NCI-H2029 (cell line): ENCODE measurements around the gene TMEM190.
"Not testable (repeated sequence)": the region's sequence is repeated elsewhere in the genome, so short reads cannot be mapped to it uniquely, and the experiment has no call there.

Experiments used
- DNase-seq: peaks from one replicate; lab custom pipeline; 2025; lab: John Stamatoyannopoulos, UW

Gene TMEM190

DNA sequence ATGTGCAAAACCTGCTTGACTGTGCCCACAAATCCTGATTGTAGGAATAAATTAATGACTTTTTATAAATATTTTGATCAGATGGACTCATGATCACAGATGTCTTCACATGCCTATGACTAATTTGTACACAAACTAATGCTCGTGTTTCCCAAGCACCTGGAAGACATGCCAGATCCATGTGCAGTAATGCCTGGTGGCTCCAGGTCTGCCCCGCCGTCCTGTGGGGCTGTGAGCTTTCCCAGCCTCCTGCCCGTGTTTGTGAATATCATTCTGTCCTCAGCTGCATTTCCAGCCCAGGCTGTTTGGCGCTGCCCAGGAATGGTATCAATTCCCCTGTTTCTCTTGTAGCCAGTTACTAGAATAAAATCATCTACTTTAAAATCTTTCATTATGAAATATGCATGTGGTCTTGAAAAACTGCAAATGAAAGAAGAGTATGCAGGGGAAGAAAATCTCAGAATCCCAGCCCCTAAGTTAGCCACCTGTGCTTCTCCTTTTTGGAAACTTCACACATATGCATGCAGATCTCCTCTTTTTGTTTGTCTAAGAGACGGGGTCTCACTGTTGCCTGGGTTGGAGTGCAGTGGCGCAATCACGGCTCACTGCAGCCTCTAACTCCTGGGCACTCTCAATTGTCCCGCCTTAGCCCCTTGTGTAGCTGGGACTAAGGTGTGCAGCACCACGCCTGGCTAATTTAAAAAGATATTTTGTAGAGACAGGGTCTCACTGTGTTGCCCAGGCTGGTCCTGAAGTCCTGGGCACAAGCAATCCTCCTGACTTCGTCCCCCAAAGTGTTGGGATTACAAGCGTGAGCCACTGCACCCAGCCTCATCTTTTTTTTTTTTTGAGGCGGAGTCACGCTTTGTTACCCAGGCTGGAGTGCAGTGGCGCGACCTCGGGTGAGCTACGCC lies 15.3 kb downstream of the TMEM190 start:
- DNase-seq = no peak

DNA sequence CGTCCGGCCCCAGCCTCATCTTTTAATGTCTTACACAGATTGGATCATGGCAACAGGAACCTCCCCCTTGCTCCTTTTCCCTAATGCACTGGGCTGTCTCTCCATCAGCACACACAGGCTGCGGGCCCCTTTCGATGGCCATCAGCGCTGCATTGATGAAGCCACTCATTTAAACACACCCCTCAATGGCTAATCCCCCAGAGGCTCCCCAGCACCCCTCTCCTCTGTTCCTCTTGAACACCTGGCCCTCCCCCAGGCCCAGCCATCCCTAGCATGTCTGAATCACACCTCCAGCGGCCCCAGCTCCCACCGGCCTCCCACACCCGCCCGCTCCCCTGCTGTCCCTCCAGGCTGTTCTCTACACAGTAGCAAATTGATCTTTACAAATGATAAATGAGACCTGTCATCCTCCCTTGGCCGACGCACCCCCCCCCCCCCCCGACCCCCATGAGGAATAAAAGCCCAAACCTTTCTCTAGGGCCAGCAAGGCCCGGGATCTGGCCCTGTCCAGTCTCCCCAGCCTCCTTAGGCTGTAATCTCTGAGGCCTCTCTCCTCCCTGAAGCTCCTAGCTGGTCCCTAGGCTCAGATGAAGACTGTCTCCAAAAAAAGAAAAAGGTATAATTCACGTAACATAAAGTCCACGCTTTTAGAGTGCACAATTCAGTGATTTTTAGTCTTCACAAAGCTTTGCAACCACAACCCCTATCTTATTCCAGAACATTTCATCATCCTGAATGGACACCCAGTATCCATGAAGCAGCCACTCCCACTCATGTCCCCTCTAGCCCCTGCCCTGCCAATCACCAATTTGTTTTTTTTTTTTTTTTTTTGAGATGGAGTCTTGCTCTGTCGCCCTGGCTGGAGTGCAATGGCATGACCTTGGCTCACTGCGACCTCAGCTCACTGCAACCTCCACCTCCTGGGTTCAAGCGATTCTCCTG lies 16.5 kb downstream of the TMEM190 start:
- no peak for DNase-seq

DNA sequence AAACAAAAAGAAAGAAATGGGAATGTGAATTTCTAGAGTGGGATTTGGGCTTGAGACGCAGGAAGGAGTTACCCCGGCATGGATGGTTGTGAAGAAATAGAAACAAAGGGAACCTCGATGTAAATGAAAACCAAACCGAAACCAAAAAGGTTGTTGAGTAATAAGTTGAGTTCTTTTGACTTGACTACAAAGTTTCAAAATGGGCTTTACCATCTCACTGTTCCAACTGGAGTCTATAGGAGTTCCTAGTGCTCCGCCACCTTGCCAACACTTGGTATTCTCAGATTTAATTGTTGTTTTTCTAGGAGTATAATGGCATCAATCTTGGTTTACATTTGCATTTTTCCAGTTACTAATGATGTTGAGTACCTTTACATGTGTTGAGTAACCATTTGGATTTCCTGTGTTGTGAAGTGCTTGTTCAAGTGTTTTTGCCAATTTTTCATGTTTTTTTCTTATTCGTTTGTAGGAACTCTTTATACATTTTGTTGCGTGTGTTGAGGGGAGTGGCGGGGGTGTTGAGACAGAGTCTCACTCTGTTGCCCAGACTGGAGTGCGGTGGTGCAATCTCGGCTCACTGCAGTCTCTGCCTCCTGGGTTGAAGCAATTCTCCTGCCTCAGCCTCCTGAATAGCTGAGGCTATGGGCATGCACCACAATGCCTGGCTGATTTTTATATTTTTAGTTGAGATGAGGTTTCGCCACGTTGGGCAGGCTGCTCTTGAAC lies 21.7 kb downstream of the TMEM190 start:
- DNase-seq = no peak

DNA sequence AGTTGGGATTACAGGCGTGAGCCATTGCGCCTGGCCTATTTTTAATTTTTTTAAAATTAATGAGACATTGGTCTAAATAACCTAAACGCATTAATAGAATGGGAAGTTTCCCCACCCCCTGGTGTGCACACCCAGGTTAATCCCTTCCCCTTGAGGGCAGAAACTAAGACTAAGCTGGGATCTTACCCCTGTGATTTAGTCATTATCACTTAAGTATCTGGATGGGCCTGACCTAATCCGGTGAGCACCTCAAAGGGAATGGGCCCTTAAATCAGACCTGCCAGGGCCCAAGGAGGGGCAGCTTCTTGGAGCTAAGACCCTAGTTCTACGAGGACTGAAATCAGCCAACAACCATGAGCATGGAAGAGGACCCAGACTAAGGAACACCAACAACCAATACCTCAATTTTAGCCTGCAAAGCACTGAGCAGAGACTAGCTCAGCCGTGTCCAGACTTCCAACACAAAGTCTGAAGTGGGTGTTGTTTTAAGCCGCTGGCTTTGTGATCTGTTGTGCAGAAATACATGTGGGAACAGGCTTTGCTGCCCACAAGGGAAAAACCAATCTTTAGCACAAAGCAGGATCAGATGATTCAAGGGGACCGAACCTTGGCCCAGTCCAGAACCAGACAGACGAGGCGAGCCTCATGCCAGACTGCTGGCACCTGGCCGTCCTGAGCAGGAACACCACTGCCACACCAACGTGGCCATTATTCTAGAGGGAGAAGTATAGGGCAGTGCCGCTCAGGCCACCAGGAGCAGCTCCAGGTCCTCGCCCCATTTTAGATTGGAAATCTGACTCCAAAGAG lies 23.9 kb downstream of the TMEM190 start:
- no peak for DNase-seq

DNA sequence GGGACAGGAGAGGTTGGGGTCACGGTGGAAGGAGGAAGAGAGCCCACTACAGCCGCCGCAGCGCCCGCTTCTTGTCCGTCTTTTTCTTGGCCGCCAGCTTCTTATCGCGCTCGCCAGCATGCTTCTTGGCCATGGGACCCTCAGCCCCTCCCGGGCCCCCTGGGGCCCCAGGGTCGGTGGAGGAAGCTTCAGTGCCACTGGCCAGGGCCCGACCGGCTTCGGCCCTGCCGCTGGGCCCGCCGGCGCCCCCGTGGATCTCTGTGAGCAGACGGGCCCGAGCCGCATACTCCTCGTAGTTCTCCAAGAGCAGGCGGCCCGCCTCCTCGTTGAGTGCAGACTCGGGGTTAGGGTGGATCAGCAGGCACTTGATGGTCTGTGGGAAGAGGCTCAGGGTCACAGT lies 24.8 kb downstream of the TMEM190 start:
- not testable (repeated sequence) for DNase-seq

DNA sequence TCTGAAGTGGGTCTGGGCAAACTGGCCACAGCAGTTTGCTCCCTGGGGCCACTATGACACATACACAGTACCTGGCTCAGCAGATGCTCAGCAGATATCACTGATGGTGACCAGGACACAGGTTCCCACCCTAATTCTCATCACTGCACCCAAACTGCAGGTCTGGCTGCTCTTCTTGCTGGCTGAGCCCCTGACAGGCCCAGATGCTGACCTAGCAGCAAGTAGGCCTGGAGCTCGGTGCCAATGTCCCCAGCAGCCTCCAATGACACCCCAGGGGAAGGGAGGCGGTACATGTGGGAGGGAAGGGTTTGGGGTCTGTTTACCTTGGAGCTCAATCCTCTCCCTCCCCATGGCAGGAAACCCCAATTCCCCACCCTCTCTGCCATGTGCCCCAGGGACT lies 25.9 kb downstream of the TMEM190 start:
- no peak for DNase-seq

DNA sequence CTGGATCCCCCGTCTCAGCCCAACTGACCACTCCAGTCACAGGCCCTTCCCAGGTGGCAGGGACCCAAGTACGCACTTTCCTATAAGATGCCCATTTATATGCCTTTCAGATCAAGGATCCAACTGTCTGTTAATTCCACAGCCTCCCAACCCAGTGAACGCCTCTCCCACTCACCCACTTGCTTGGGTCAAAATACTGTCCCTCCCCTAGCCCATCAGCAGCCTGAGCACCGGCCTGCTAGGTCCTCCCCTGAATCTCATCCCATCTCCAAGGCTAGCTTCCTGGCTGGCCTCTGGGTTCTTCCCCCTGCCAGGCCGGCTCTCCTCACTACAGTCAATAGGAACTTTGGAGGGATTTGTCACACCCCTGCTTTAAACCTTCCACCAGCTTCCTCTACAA lies 29.0 kb downstream of the TMEM190 start:
- DNase-seq = no peak

DNA sequence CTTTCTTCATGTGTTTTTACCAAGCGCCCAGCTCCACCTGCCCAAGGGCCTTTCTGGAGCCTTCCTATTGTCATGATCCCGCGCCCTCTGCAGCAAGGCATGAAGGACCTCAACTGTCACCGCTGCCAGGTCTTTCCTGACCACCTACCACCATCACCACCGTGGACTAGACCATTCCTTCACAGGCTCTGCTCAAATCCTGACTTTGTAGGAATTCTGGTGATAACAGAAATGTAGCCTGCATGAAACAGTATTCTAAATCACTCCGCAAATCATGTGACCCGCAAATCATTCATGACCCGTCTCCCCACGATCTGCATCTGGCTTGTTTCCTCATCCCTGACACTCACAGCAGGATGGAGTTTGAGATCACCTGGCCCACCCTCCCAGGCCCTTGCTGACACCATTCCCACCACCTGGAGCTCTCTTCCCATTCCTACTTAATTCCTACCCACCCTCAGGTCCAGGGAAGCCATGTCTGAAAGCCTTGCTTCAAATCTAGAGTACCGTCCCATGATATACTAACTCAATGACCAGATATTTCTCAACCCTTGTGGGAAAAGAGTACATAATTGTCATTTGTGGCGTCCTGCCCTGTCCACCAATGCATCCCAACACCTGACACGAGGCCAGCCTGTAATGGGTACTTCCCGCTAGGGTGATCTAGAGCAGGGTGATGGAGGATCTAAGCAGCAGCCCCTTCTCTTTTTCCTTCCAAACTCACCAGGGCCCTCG lies 29.6 kb downstream of the TMEM190 start:
- no peak for DNase-seq

DNA sequence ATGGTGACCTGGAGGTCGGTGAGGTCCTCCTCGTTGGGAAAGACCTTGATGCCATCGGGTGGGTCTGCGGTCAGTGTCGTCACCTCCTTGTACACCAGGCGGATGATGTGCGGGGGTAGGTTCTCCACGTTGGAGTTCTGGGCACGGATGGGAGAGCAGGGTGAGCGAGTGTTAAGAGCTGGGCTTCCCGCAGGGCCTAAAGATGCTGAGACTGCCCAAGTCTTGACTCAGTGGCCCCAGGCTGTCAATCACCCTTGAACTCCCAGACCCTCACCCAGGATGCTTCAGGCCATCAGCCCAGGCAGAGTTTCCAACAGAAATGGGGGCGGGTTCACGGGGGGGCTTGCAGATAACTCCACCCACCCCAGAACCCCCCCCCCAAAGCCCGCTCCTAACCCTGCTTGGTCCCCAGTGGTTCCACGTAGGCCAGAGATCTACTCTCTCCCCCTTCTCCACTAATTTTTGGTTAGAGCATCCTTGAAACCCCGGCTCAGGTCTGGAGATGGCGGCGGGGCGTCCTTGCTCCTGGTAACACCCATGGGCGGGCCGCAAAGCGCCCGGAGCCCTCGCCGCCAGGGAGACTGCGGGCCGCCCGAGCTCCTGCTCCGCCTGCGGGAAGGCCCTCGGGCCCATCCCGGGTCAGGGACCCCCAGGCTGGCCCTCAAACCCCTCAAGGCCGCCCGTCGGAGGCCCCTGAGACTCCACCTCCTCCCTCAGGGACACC lies 30.4 kb downstream of the TMEM190 start:
- DNase-seq = no peak

DNA sequence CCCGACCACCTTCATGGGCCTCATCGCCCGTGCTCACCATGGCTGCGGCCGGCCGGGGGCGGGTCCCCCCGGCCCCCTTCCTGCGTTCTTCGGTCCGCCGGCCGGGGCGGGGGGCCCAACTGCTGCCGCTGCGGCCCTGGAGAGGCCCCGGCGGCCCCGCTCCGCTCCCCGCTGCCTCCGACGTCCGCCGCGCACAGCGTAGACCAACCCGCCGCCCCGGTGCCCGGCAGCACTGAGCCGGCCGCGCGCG lies 30.8 kb downstream of the TMEM190 start, which contains the start of gene UBE2S:
UBE2S (minus strand) TSS at position 239 of the 250 bp plus-strand sequence; CDS start at position 40, 199 bp downstream.
- DNase-seq = not testable (repeated sequence)

DNA sequence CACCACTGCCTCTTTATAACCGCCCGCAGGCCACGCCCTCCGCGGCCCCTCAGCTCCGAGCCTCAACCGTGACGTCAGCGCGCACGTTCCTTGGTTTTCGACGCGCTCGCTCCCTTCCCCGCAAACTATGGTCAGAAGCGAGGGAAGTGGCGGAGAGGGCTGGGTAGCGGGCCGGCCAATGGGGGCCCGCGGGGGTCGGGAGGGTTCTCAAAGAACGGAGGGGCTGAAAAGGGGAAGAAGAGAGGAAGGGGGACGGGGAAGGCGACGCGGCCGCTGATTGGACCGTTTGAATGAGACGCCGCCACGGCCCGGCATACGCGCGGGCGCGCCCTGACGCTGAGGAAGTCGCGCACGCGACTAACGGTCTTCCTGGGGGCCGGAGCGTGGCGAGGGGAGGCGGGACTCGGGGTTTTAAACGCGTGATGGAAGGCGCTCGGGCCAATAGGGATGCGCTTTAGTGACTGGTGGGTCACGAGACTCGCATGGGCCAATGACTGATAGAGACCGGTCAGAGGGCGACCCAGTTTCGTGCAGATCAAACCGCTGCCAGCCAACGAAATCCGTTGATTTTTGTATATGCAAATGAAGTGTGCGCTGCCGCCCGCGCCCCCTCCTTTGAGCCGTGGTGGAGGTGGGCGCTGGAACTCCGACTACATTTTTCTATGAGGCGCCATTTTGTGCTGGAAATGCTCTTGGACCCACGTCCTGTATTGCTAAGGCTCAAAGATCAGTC lies 31.3 kb downstream of the TMEM190 start:
- peak; percentile 99 for DNase-seq

DNA sequence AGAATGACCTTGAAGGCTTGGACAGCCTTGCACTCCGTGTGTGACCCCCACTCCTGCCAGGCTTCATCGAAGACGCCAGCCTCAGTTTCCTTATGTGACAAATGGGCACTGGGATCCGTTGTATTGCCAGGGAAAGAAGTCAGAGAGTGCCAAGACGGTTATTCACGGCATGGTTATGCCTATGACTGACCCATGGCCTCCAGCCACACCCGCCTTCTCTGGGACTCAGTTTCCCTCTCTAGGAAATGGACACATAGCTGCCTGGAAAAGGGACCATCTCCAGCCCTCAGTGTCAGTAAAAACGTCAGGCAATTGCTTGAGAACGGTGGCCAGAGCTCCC lies 31.9 kb downstream of the TMEM190 start:
- DNase-seq = no peak

DNA sequence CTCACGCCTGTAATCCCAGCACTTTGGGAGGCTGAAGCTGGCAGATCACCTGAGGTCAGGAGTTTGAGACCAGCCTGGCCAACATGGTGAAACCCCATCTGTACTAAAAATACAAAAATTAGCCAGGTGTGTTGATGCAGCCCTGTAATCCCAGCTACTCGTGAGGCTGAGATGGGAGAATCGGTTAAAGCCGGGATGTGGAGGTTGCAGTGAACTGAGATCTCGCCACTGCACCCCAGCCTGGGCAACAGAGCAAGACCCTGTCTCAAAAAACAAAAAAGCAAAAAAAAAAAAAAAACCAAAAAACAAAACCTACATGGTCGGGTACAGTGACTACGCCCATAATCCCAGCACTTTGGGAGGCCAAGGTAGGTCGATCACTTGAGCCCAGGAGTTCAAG lies 32.6 kb downstream of the TMEM190 start:
- DNase-seq = not testable (repeated sequence)

DNA sequence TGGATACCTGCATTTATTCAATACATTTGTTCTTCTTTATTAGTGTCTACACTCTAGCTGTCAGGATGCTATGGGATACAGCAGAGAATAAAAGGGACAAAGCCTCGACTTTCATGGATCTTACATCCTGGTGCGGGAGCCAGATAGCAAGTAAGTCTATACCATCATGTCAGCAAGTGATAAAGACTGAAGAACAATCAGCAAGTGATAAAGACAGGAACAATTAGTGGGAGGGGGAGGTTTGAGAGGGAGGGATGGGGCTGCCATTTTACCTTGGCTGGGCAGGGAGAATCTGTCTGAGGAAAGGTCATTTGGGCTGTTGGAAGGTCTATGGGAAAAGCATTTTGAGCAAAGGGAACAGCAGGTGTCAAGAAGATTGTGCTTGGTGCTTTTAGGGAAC lies 33.5 kb downstream of the TMEM190 start:
- no peak for DNase-seq

DNA sequence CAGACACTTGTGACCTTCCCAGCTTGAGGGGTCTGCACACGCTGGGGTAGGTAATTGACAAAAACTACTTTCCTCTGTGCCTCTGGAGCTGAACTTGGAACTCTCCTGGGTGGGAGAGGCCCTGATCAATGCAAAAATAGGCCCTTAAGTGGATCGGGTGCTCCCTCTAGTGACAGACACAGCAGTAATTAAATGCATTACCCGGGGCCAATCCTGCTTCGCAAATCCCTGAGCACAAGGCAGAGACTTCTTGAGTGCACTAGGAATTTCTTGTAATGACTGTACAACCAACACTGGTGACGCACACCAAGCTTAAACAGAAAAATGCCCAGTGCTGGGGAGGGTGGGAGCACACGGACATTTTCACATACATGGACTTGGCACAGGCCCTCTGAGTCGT lies 41.6 kb downstream of the TMEM190 start:
- peak; percentile 26 for DNase-seq

DNA sequence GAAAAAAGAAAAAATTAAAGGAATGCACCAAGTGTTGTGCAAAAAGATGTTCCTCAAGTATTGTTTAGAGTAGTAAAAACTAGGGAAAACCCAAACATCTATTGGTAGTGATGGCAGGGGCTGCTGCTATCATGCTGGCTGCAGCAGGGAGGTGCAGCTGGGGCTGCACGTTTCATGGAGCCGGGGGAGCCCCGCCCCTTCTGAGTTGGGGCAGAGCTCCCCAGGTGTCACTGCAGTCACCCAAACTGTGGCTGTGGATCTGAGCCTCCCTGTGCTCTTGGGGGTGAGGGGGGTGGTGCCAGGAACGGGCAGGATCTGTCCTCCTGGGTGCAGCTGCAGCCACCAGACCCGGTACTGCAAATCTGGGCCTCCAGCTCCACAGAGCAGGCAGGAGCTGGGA lies 42.5 kb downstream of the TMEM190 start:
- DNase-seq = no peak

DNA sequence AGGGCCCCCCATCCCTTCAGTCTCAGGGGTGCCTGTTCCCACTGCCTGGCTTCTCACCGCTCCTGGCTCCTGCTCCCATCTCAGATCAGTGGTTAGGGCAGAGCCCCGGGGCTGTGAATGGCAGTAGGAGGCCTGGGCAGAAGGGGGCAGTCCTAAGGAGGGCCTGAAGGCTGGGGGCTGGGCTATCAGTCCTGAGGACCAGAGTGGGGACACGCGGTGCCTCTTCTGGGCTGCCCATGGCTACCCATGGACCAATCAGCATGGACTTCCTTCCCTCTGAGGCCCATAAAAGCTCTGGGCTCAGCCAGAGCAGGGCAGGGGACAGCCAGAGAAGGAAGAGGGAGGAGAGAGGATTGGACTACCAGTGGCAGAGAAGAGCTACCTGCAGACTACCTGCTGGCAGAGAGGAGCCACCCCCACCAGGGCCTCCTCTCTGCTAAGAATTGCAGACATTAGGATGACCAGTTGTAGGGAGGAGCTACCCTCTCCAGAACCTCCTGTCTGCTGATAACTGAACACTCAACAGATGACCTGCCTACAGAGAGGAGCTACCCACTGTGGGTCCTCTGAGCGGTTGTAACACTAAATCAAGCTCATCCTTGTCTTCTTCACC lies 43.1 kb downstream of the TMEM190 start:
- no peak for DNase-seq

DNA sequence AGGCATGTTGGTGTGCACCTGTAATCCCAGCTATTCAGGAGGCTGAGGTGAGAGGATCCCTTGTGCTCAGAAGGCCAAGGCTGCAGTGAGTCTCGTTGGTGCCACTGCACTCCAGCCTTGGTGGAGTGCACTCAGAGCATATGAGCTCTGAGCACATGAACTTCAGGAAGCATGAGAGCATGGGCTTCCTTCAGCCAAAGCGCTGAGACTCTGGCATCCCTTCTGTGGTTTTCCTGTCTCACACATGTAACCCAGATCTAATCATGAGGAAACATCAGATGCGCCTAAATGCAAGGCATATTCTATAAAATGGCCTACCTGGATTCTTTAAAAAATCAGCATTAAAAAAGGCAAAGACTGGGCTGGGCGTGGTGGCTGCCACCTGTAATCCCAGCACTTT lies 44.7 kb downstream of the TMEM190 start:
- not testable (repeated sequence) for DNase-seq
